Measurements from ENCODE around the gene LPIN2. TPM values are rescaled to one million over a fixed set of nuclear protein-coding genes. Genes with fewer than 3 reads are reported as not detected.
"Not testable (repeated sequence)": the region's sequence is repeated elsewhere in the genome, so short reads cannot be mapped to it uniquely, and the experiment has no call there.

LPIN2 gene
- total RNA-seq, 1 experiment from 2014 or later: 25.3 TPM

DNA sequence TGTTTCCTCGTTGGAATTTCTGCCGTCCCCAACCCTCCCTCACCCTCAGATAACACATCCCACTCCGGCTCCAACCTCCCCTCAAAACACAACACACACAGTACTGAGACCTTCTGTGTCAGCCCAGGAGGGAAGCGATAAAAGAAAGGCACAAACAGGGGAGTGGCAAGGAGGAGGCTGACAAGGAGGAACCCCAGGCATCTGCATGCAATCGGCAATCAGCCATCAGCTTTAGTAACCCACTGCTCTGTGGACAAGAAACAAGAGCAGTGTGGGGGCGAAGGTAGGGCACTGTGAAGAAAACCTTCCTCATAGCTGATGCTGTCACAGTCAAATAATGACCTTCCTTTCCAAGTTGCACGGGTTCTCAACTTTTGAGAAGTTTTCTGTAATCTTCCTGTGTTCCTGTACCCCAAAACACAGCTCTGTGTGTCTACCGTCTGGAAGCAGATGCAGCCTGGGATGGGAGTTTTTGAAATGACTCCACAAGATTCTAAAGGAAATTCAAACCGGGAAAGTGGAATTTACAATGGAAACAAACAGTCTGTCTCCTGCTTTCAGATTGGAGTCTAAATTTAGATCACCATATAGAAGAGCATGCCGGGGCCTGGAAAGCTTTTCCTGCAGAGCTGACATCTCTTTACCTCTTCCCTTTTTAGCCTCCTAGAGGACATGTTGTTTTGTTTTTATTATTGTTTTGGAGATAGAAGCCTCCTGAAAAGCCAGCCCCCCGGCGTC is 16.4 kb upstream of the LPIN2 start:
- Histone ChIP-seq H3K4me1 (peaks cover 24% of the 10 kb centered on the region), H3K4me3 (ENCODE audit: low read depth, low read length) (no peak overlapping the region), H3K36me3 (ENCODE audit: control insufficient read depth, insufficient read depth, low read length) (no peaks in the 10 kb centered on the region), H3K27me3 (replicated peaks; ENCODE audit: control insufficient read depth, insufficient read depth, low read length) (no peaks in the 10 kb centered on the region), H3K9me3 (no peaks in the 10 kb centered on the region)
- no peaks in the 10 kb centered on the region for H3K27me3 Mint-ChIP-seq (ENCODE audit: insufficient read depth, unreplicated experiment)
- H3K4me1 Mint-ChIP-seq (ENCODE audit: low read depth, unreplicated experiment): peaks cover 25% of the 10 kb centered on the region
- POLR2A ChIA-PET: no interaction called here
- intact Hi-C loops (cut with micrococcal nuclease; ENCODE audit: unreplicated experiment): no loop called here
- no peak overlapping the region for H3K4me3 Mint-ChIP-seq (ENCODE audit: unreplicated experiment)
- no peak overlapping the region for H3K27ac Mint-ChIP-seq (ENCODE audit: unreplicated experiment)
- BruUV-seq (replicated peaks): no TSS peak
- DNase-seq: no peak
- peaks cover 5% of the 10 kb centered on the region for H3K36me3 Mint-ChIP-seq (ENCODE audit: insufficient read depth, unreplicated experiment)
- TF ChIP-seq, protein P1, sequence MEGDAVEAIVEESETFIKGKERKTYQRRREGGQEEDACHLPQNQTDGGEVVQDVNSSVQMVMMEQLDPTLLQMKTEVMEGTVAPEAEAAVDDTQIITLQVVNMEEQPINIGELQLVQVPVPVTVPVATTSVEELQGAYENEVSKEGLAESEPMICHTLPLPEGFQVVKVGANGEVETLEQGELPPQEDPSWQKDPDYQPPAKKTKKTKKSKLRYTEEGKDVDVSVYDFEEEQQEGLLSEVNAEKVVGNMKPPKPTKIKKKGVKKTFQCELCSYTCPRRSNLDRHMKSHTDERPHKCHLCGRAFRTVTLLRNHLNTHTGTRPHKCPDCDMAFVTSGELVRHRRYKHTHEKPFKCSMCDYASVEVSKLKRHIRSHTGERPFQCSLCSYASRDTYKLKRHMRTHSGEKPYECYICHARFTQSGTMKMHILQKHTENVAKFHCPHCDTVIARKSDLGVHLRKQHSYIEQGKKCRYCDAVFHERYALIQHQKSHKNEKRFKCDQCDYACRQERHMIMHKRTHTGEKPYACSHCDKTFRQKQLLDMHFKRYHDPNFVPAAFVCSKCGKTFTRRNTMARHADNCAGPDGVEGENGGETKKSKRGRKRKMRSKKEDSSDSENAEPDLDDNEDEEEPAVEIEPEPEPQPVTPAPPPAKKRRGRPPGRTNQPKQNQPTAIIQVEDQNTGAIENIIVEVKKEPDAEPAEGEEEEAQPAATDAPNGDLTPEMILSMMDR (IDR thresholded peaks at IDR 0.05; ENCODE audit: insufficient read depth in 1 of 2, low read depth in 1 of 2, low read length in 1 of 2, severe bottlenecking in 1 of 2, unreplicated experiment in 1 of 2): no peak
- CTCF ChIA-PET: interaction anchor here (0.6 kb wide), 1 partner anchor 47 kb away, joined by 4 read pairs; no protein-coding TSS in a partner anchor
- H3K9me3 Mint-ChIP-seq (ENCODE audit: unreplicated experiment): no peaks in the 10 kb centered on the region

DNA sequence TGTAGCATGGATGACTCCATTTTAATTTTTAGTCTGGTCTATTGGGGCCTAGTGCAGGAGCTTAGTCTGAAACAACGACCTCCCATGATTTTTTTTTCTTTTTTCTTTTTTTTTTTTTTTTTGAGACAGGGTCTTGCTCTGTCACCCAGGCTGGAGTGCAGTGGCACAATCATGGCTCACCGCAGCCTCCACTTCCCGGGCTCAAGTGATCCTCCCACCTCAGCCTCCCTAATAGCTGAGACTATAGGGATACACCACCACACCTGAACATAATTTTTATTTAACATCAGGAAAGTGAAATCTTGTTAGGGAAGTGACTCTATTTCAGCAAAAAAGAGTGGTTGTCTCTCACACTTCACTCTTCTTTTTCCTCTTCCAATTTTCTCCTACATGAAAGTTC is 15.2 kb upstream of the LPIN2 start:
- not testable (repeated sequence) for H3K27me3 Mint-ChIP-seq (ENCODE audit: insufficient read depth, unreplicated experiment)

DNA sequence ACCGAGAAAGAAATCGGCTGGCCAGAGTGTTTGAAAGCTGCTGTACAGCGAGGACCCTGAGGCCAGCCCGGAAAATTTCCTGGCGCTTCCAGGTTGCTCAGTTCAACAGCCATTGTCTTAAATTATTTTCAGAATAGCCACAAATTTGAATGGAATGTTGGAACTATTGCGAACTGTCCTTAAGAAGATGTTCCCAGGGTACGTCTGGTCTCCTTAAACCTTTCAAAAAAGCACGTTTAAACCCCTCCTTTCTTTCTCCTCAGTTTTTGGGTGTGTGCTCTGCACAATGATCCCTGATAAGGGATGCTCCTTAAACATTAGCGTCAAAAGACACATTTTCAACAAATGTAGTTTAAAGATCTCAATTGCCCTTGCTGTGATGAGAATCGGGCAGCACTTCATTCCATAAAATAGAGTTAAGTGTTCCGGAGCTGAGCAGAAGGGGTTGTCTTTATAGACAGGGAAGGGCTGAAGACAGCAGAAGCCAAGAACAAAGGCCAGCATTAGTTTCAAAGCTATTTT is 14.5 kb upstream of the LPIN2 start:
- H3K27ac Mint-ChIP-seq (ENCODE audit: unreplicated experiment): peak overlapping the region; percentile 15
- CTCF ChIA-PET: interaction anchor here (0.7 to 1.4 kb wide), 2 partner anchors 35 to 262 kb away, joined by 3 read pairs; no protein-coding TSS in a partner anchor
- H3K9me3 Mint-ChIP-seq (ENCODE audit: unreplicated experiment): no peaks in the 10 kb centered on the region
- H3K36me3 Mint-ChIP-seq (ENCODE audit: insufficient read depth, unreplicated experiment): peaks cover 5% of the 10 kb centered on the region
- peaks cover 25% of the 10 kb centered on the region for H3K4me1 Mint-ChIP-seq (ENCODE audit: low read depth, unreplicated experiment)
- BruUV-seq (replicated peaks): no TSS peak
- H3K4me3 Mint-ChIP-seq (ENCODE audit: unreplicated experiment): peak overlapping the region; percentile 26
- Histone ChIP-seq H3K9me3 (no peaks in the 10 kb centered on the region), H3K27me3 (replicated peaks; ENCODE audit: control insufficient read depth, insufficient read depth, low read length) (no peaks in the 10 kb centered on the region), H3K36me3 (ENCODE audit: control insufficient read depth, insufficient read depth, low read length) (no peaks in the 10 kb centered on the region), H3K4me1 (peaks cover 24% of the 10 kb centered on the region), H3K4me3 (ENCODE audit: low read depth, low read length) (no peak overlapping the region)
- H3K27me3 Mint-ChIP-seq (ENCODE audit: insufficient read depth, unreplicated experiment): no peaks in the 10 kb centered on the region
- intact Hi-C loops (cut with micrococcal nuclease; ENCODE audit: unreplicated experiment): loop anchor here (1.0 to 2.0 kb wide), 3 partner anchors 10 to 35 kb away; partner anchors contain the start of gene LPIN2
- no peak for DNase-seq
- TF ChIP-seq, protein P1 (IDR thresholded peaks at IDR 0.05; ENCODE audit: insufficient read depth in 1 of 2, low read depth in 1 of 2, low read length in 1 of 2, severe bottlenecking in 1 of 2, unreplicated experiment in 1 of 2): no peak
- POLR2A ChIA-PET: interaction anchor here (0.6 kb wide), 1 partner anchor 363 kb away, joined by 4 read pairs; no protein-coding TSS in a partner anchor

More for the DNA sequence above, 15.2 kb upstream of the LPIN2 start:
- ChIA-PET POLR2A (interaction anchor here (0.6 kb wide), 1 partner anchor 362 kb away, joined by 4 read pairs; no protein-coding TSS in a partner anchor), CTCF (interaction anchor here (0.7 kb wide), 1 partner anchor 219 kb away, joined by 3 read pairs; the partner anchor contains the start of gene MYL12A)
- H3K9me3 ChIP-seq; H3K36me3 ChIP-seq (ENCODE audit: control insufficient read depth, insufficient read depth, low read length); H3K36me3 Mint-ChIP-seq (ENCODE audit: insufficient read depth, unreplicated experiment); H3K27me3 ChIP-seq (replicated peaks; ENCODE audit: control insufficient read depth, insufficient read depth, low read length); H3K9me3 Mint-ChIP-seq (ENCODE audit: unreplicated experiment); intact Hi-C loops (cut with micrococcal nuclease; ENCODE audit: unreplicated experiment); BruUV-seq (replicated peaks); H3K4me3 Mint-ChIP-seq (ENCODE audit: unreplicated experiment); H3K4me3 ChIP-seq (ENCODE audit: low read depth, low read length); H3K27ac Mint-ChIP-seq (ENCODE audit: unreplicated experiment); DNase-seq: not testable (repeated sequence)
- H3K4me1 ChIP-seq: peaks cover 24% of the 10 kb centered on the region
- H3K4me1 Mint-ChIP-seq (ENCODE audit: low read depth, unreplicated experiment): peaks cover 25% of the 10 kb centered on the region

Data from Caco-2 (cell line).